ENCODE results near the gene TFR2. TPM values are rescaled to one million over a fixed set of nuclear protein-coding genes. Genes with fewer than 3 reads are reported as not detected.

The TFR2 gene
- total and polyA plus RNA-seq, 2 of the 13 experiments (the other 11 are each of a cell fraction or from before 2014, with no cell fraction given) = 36.9 to 64.2 TPM

- H3K36me3 ChIP-seq (replicated peaks in 1 of 2; ENCODE audit: control insufficient read depth in 1 of 2, insufficient read depth in 2 of 2, low read length in 2 of 2) = peaks cover 10 to 18% of the 10 kb centered on the region in 2 experiments; a peak in 4 of 5 replicates
- no peak for ATAC-seq
- H3K9ac ChIP-seq (ENCODE audit: insufficient read depth, low read depth, low read length) = no peak overlapping the region
- no peak overlapping the region for H2AFZ ChIP-seq (ENCODE audit: low read length)
- ChIA-PET CTCF (ENCODE audit: low intra/inter-chr PET ratio, low total read pairs) (no interaction called here), POLR2A (interaction anchor here (3.5 to 4.1 kb wide), 2 partner anchors 12 to 15 kb away, joined by 33 to 73 read pairs; no protein-coding TSS in a partner anchor)
- TSS peak; percentile 31 for BruUV-seq (replicated peaks)
- H3K4me2 ChIP-seq (ENCODE audit: low read depth, low read length) = no peak overlapping the region; the same call in 1 of the 2 replicates
- peaks cover 8% of the 10 kb centered on the region; the same call in 1 of the 2 replicates for H4K20me1 ChIP-seq (ENCODE audit: insufficient read depth, low read length)
- no peak overlapping the region for H3K27ac ChIP-seq (ENCODE audit: extremely low read length, insufficient read depth, low read length)
- H3K27me3 ChIP-seq (ENCODE audit: control insufficient read depth in 1 of 2, insufficient read depth in 2 of 2, low read length in 2 of 2) = no peaks in the 10 kb centered on the region; a peak in 1 of 5 replicates
- no peak for DNase-seq (ENCODE audit: low spot score)
- 92% methylated on average over 21 of the region's 23 CpGs for WGBS (ENCODE audit: low lambda C conversion rate)
- H3K4me1 ChIP-seq (ENCODE audit: insufficient read depth, low read length) = peaks cover 27% of the 10 kb centered on the region
- FAIRE-seq = no peak
- H3K79me2 ChIP-seq (ENCODE audit: insufficient read depth, low read length) = peaks cover 6% of the 10 kb centered on the region
- H3K4me3 ChIP-seq (replicated peaks in 1 of 3; ENCODE audit: insufficient read depth in 1 of 3, low read depth in 2 of 3, low read length in 3 of 3) = no peak overlapping the region
- in situ Hi-C loops (cut with HindIII; ENCODE audit: extremely low pct_ligation_motif_present, low pct_unique_long_range_greater_than_20kb) = no loop called here
- no peaks in the 10 kb centered on the region for H3K9me3 ChIP-seq (ENCODE audit: low read length)
- intact Hi-C loops (cut with micrococcal nuclease; ENCODE audit: unreplicated experiment) = no loop called here
- TF ChIP-seq AGO1 (IDR thresholded peaks at IDR 0.05; ENCODE audit: low read depth, low read length, poor library complexity, severe bottlenecking) = peak; percentile 89
- TF ChIP-seq RORA (CRISPR knock-in tag; IDR thresholded peaks at IDR 0.05) = no peak
These were observed 58.0 kb downstream of the TFR2 start for GRCh38 chr7:100583132-100584053.

DNA sequence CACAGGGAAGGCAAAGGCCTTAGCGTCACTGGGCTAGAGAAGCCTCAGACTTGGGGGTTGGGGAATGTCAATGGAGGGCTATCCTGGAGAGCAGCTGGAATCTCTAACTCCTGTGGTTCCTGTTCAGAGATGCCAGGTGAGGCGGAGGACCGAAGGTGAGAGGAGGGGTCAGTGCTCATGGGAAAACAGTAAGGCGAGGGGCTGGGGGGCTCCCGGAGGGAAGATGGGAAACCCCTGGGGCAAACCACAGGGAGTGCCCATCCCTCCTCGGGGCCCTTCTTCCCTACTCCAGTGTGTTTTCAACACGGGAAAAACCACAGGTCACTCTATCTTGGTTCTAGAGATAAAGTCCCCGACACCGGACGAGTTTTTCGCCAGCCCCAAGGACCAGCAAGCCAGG lies 58.7 kb downstream of the TFR2 start:
- H3K4me2 ChIP-seq (ENCODE audit: low read depth, low read length) = no peak overlapping the region
- WGBS (ENCODE audit: low lambda C conversion rate) = 89% methylated on average over 10 of the region's 11 CpGs
- intact Hi-C loops (cut with micrococcal nuclease; ENCODE audit: unreplicated experiment) = no loop called here
- H4K20me1 ChIP-seq (ENCODE audit: insufficient read depth, low read length) = peaks cover 8% of the 10 kb centered on the region; the same call in 1 of the 2 replicates
- peaks cover 6% of the 10 kb centered on the region for H3K79me2 ChIP-seq (ENCODE audit: insufficient read depth, low read length)
- H2AFZ ChIP-seq (ENCODE audit: low read length) = no peak overlapping the region
- POLR2A ChIA-PET = no interaction called here
- no peak overlapping the region for H3K4me3 ChIP-seq (replicated peaks in 1 of 3; ENCODE audit: insufficient read depth in 1 of 3, low read depth in 2 of 3, low read length in 3 of 3)
- no peak for ATAC-seq
- H3K27ac ChIP-seq (ENCODE audit: extremely low read length, insufficient read depth, low read length) = no peak overlapping the region
- H3K4me1 ChIP-seq (ENCODE audit: insufficient read depth, low read length) = peaks cover 20% of the 10 kb centered on the region
- H3K36me3 ChIP-seq (replicated peaks in 1 of 2; ENCODE audit: control insufficient read depth in 1 of 2, insufficient read depth in 2 of 2, low read length in 2 of 2) = peaks cover 10 to 24% of the 10 kb centered on the region in 2 experiments; a peak in 4 of 5 replicates
- no TSS peak for BruUV-seq (replicated peaks)
- in situ Hi-C loops (cut with HindIII; ENCODE audit: extremely low pct_ligation_motif_present, low pct_unique_long_range_greater_than_20kb) = no loop called here
- H3K9me3 ChIP-seq (ENCODE audit: low read length) = no peaks in the 10 kb centered on the region
- no peak for DNase-seq (ENCODE audit: low spot score)
- CTCF ChIA-PET (ENCODE audit: low intra/inter-chr PET ratio, low total read pairs) = no interaction called here
- no peaks in the 10 kb centered on the region; a peak in 1 of 5 replicates for H3K27me3 ChIP-seq (ENCODE audit: control insufficient read depth in 1 of 2, insufficient read depth in 2 of 2, low read length in 2 of 2)
- FAIRE-seq = no peak
- no peak overlapping the region for H3K9ac ChIP-seq (ENCODE audit: insufficient read depth, low read depth, low read length)
- TF ChIP-seq, protein P1, sequence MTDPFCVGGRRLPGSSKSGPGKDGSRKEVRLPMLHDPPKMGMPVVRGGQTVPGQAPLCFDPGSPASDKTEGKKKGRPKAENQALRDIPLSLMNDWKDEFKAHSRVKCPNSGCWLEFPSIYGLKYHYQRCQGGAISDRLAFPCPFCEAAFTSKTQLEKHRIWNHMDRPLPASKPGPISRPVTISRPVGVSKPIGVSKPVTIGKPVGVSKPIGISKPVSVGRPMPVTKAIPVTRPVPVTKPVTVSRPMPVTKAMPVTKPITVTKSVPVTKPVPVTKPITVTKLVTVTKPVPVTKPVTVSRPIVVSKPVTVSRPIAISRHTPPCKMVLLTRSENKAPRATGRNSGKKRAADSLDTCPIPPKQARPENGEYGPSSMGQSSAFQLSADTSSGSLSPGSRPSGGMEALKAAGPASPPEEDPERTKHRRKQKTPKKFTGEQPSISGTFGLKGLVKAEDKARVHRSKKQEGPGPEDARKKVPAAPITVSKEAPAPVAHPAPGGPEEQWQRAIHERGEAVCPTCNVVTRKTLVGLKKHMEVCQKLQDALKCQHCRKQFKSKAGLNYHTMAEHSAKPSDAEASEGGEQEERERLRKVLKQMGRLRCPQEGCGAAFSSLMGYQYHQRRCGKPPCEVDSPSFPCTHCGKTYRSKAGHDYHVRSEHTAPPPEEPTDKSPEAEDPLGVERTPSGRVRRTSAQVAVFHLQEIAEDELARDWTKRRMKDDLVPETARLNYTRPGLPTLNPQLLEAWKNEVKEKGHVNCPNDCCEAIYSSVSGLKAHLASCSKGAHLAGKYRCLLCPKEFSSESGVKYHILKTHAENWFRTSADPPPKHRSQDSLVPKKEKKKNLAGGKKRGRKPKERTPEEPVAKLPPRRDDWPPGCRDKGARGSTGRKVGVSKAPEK (CRISPR knock-in tag; IDR thresholded peaks at IDR 0.05; ENCODE audit: borderline replicate concordance) = no peak
- TF ChIP-seq HOMEZ (CRISPR knock-in tag; IDR thresholded peaks at IDR 0.05; ENCODE audit: low read depth) (no peak), USF2 (IDR thresholded peaks at IDR 0.05; ENCODE audit: low read depth, low read length) (no peak), USF2 (CRISPR knock-in tag; IDR thresholded peaks at IDR 0.05; ENCODE audit: borderline replicate concordance) (no peak), MLLT10 (CRISPR knock-in tag; IDR thresholded peaks at IDR 0.05) (no peak), TBX2 (CRISPR knock-in tag; IDR thresholded peaks at IDR 0.05; ENCODE audit: borderline replicate concordance) (no peak), ZFP82 (CRISPR knock-in tag; IDR thresholded peaks at IDR 0.05; ENCODE audit: borderline replicate concordance) (no peak)
